ENCODE results near the gene CEACAM19. TPM values are rescaled to one million over a fixed set of nuclear protein-coding genes. Genes with fewer than 3 reads are reported as not detected.

CEACAM19 gene
- total RNA-seq, 2 donors from 2014 or later, result 5.3 to 6.1 TPM

GRCh38 chr19:44694184-44694579 lies 22.9 kb downstream of the CEACAM19 start:
- Histone ChIP-seq H3K9ac (ENCODE audit: low read depth in 2 of 2, low read length in 2 of 2) (peak overlapping the region in 1 of 2 donors; percentile 54), H3K9me3 (no peaks in the 10 kb centered on the region), H3K4me3 (no peak overlapping the region), H3K27ac (peak overlapping the region; percentile 91), H3K27me3 (no peaks in the 10 kb centered on the region), H3K4me1 (peaks cover 4% of the 10 kb centered on the region), H3K36me3 (no peaks in the 10 kb centered on the region)
- DNase-seq, result no peak
- peak; percentile 23 for TF ChIP-seq CTCF (IDR thresholded peaks at IDR 0.05)
- intact Hi-C loops (cut with DNase I), result no loop called here

GRCh38 chr19:44696939-44697669 lies 25.8 kb downstream of the CEACAM19 start:
- no peak for TF ChIP-seq CTCF (IDR thresholded peaks at IDR 0.05)
- Histone ChIP-seq H3K27me3 (no peaks in the 10 kb centered on the region), H3K9me3 (no peaks in the 10 kb centered on the region), H3K9ac (ENCODE audit: low read depth in 2 of 2, low read length in 2 of 2) (peak overlapping the region; percentile 50 to 59), H3K4me3 (no peak overlapping the region), H3K4me1 (peaks cover 4% of the 10 kb centered on the region), H3K27ac (no peak overlapping the region), H3K36me3 (no peaks in the 10 kb centered on the region)
- DNase-seq, result no peak
- intact Hi-C loops (cut with DNase I), result no loop called here

- Histone ChIP-seq H3K27ac (no peak overlapping the region), H3K9me3 (no peaks in the 10 kb centered on the region), H3K4me1 (peaks cover under 1% of the 10 kb centered on the region), H3K27me3 (no peaks in the 10 kb centered on the region), H3K36me3 (no peaks in the 10 kb centered on the region), H3K9ac (ENCODE audit: low read depth in 2 of 2, low read length in 2 of 2) (peak overlapping the region; percentile 50 to 59), H3K4me3 (no peak overlapping the region)
- intact Hi-C loops (cut with DNase I), result no loop called here
- no peak for TF ChIP-seq CTCF (IDR thresholded peaks at IDR 0.05)
- no peak for DNase-seq
Observed at GRCh38 chr19:44697670-44698034, 26.4 kb downstream of the CEACAM19 start.

GRCh38 chr19:44698492-44699201 lies 27.4 kb downstream of the CEACAM19 start, which contains the start of gene CEACAM16:
Gene CEACAM16, plus strand, starts transcription at chr19:44699151. Its CDS starts 2,306 bp downstream, at chr19:44701457.
- TF ChIP-seq CTCF (IDR thresholded peaks at IDR 0.05), result no peak
- no peak within 1 kb of the TSS for H3K4me3 ChIP-seq
- DNase-seq, result no peak
- H3K27ac ChIP-seq, result no peak within 1 kb of the TSS
- H3K27me3 ChIP-seq, result no peaks in the 10 kb centered on the region
- H3K9me3 ChIP-seq, result no peaks in the 10 kb centered on the region
- H3K9ac ChIP-seq (ENCODE audit: low read depth in 2 of 2, low read length in 2 of 2), result peak within 1 kb of the TSS; percentile 20 to 59
- H3K4me1 ChIP-seq, result no peaks in the 10 kb centered on the region
- no peaks in the 10 kb centered on the region for H3K36me3 ChIP-seq
- intact Hi-C loops (cut with DNase I), result no loop called here

GRCh38 chr19:44700547-44700946 lies 29.3 kb downstream of the CEACAM19 start:
- no peaks in the 10 kb centered on the region for H3K9me3 ChIP-seq
- TF ChIP-seq CTCF (IDR thresholded peaks at IDR 0.05), result no peak
- H3K4me3 ChIP-seq, result no peak overlapping the region
- H3K36me3 ChIP-seq, result no peaks in the 10 kb centered on the region
- no peak for DNase-seq
- no peak overlapping the region for H3K27ac ChIP-seq
- H3K9ac ChIP-seq (ENCODE audit: low read depth in 2 of 2, low read length in 2 of 2), result peak overlapping the region in 1 of 2 donors; percentile 44
- intact Hi-C loops (cut with DNase I), result no loop called here
- no peaks in the 10 kb centered on the region for H3K27me3 ChIP-seq
- no peaks in the 10 kb centered on the region for H3K4me1 ChIP-seq
